ENCODE results near the gene GSAP. TPM values are rescaled to one million over a fixed set of nuclear protein-coding genes. Genes with fewer than 3 reads are reported as not detected.
A peak's percentile ranks its signal among the peaks of the same experiment; 100 is the strongest.
"Not testable (repeated sequence)": the region's sequence is repeated elsewhere in the genome, so short reads cannot be mapped to it uniquely, and the experiment has no call there.

GSAP gene
- total RNA-seq, 1 donor from 2014 or later, result 19.6 TPM

- Mint-ChIP-seq H3K27ac (peak overlapping the region; percentile 28), H3K9me3 (peaks cover 5% of the 10 kb centered on the region), H3K4me3 (no peak overlapping the region), H3K27me3 (ENCODE audit: low read depth) (no peaks in the 10 kb centered on the region), H3K4me1 (peaks cover 20% of the 10 kb centered on the region), H3K36me3 (peaks cover 15% of the 10 kb centered on the region)
- no peak for TF ChIP-seq CTCF (IDR thresholded peaks at IDR 0.05; ENCODE audit: unreplicated experiment)
- no peak for DNase-seq (ENCODE audit: low spot score in 2 of 2, unreplicated experiment in 2 of 2)
Observed at GRCh38 chr7:77282897-77283296, 133.3 kb downstream of the GSAP start.

GRCh38 chr7:77281780-77282478, 134.2 kb downstream of the GSAP start:
- H3K27me3 Mint-ChIP-seq (ENCODE audit: low read depth), result no peaks in the 10 kb centered on the region
- H3K27ac Mint-ChIP-seq, result no peak overlapping the region
- H3K4me1 Mint-ChIP-seq, result peaks cover 20% of the 10 kb centered on the region
- no peak for TF ChIP-seq CTCF (IDR thresholded peaks at IDR 0.05; ENCODE audit: unreplicated experiment)
- H3K36me3 Mint-ChIP-seq, result peaks cover 5% of the 10 kb centered on the region
- no peak for DNase-seq (ENCODE audit: low spot score in 2 of 2, unreplicated experiment in 2 of 2)
- no peak overlapping the region for H3K4me3 Mint-ChIP-seq
- peaks cover 5% of the 10 kb centered on the region for H3K9me3 Mint-ChIP-seq

- no peak for TF ChIP-seq CTCF (IDR thresholded peaks at IDR 0.05; ENCODE audit: unreplicated experiment)
- H3K4me3 Mint-ChIP-seq, result no peak overlapping the region
- DNase-seq (ENCODE audit: low spot score in 2 of 2, unreplicated experiment in 2 of 2), result no peak
- H3K9me3 Mint-ChIP-seq, result no peaks in the 10 kb centered on the region
- peaks cover 12% of the 10 kb centered on the region for H3K36me3 Mint-ChIP-seq
- H3K27me3 Mint-ChIP-seq (ENCODE audit: low read depth), result no peaks in the 10 kb centered on the region
- no peak overlapping the region for H3K27ac Mint-ChIP-seq
- no peaks in the 10 kb centered on the region for H3K4me1 Mint-ChIP-seq
Observed at GRCh38 chr7:77276120-77276519, 140.0 kb downstream of the GSAP start.

- not testable (repeated sequence) for H3K4me1 Mint-ChIP-seq, H3K27ac Mint-ChIP-seq
Observed at GRCh38 chr7:77275663-77276062, 140.5 kb downstream of the GSAP start.

GRCh38 chr7:77271766-77272165, 144.4 kb downstream of the GSAP start:
- no peaks in the 10 kb centered on the region for H3K27me3 Mint-ChIP-seq (ENCODE audit: low read depth)
- H3K4me3 Mint-ChIP-seq, result no peak overlapping the region
- peaks cover 22% of the 10 kb centered on the region for H3K36me3 Mint-ChIP-seq
- TF ChIP-seq CTCF (IDR thresholded peaks at IDR 0.05; ENCODE audit: unreplicated experiment), result no peak
- peaks cover 17% of the 10 kb centered on the region for H3K9me3 Mint-ChIP-seq
- H3K4me1 Mint-ChIP-seq, result no peaks in the 10 kb centered on the region
- H3K27ac Mint-ChIP-seq, result no peak overlapping the region
- no peak for DNase-seq (ENCODE audit: low spot score in 2 of 2, unreplicated experiment in 2 of 2)

More at GRCh38 chr7:77275663-77276062, 140.5 kb downstream of the GSAP start:
- H3K27me3 Mint-ChIP-seq (ENCODE audit: low read depth); DNase-seq (ENCODE audit: low spot score in 2 of 2, unreplicated experiment in 2 of 2); H3K4me3 Mint-ChIP-seq; H3K9me3 Mint-ChIP-seq: not testable (repeated sequence)
- peaks cover 12% of the 10 kb centered on the region for H3K36me3 Mint-ChIP-seq

- TF ChIP-seq CTCF (IDR thresholded peaks at IDR 0.05; ENCODE audit: unreplicated experiment), result no peak
- H3K27me3 Mint-ChIP-seq (ENCODE audit: low read depth), result no peaks in the 10 kb centered on the region
- no peak overlapping the region for H3K27ac Mint-ChIP-seq
- no peaks in the 10 kb centered on the region for H3K4me1 Mint-ChIP-seq
- peaks cover 16% of the 10 kb centered on the region for H3K36me3 Mint-ChIP-seq
- no peak overlapping the region for H3K4me3 Mint-ChIP-seq
- H3K9me3 Mint-ChIP-seq, result peaks cover 17% of the 10 kb centered on the region
- no peak for DNase-seq (ENCODE audit: low spot score in 2 of 2, unreplicated experiment in 2 of 2)
Observed at GRCh38 chr7:77270094-77270480, 146.1 kb downstream of the GSAP start.

All from mesothelial cell of epicardium (in vitro differentiated cells).